Thyroid gland (tissue), 4 donors: ENCODE measurements around the gene SIL1.

Experiments
- POLR2A ChIP-seq, 2 donors: fragments of 450-650 bp; IDR thresholded peaks; one replicate each; pipeline ENCODE4 v1.6.1; 2017; ENCODE audit warnings: antibody characterized with exemption in 2 of 2, mild to moderate bottlenecking in 2 of 2, moderate library complexity in 1 of 2
- TF ChIP-seq, protein P1 (sequence below), 6 experiments: fragments of 200-600 bp in 3 of 6; fragments of 450-650 bp in 3 of 6; sonication (generic) in 3 of 6; IDR thresholded peaks; one replicate each; pipeline ENCODE4 v1.5.1; 2016 to 2019; ENCODE audit warnings: antibody characterized with exemption in 6 of 6, mild to moderate bottlenecking in 2 of 6, inconsistent platforms in 1 of 6, moderate library complexity in 1 of 6

DNA sequence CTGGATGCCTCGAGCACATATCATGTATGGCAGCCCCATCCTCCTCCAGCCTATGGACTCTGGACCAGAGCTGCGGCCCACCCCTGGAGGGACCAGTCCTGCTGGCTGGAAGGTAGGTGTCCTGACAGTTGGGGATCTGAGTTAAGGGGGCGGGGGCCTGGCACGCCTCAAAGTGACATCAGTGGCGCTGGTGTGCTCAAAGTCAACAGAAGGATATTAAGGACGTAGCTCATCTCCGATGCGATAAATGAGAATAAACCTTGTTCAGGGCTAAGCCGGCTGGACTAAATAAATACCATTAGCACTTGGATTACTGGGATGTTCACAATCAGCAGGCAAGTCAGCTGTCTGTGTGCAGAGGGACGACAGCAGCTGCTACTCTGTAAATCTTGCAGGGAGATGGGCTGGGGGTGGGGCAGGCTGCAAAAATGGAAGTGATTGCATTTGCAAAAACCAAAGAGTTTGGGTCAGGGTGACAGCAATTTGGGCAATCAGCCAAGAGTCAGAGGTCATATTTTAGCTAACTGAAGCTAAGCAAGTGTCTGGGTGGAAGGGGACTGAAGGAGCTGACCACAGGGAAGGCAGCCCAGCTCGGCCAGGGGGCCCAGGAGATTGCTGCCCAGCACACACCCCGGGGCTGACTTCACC, 243.0 kb downstream of the SIL1 start:
- no peak for TF ChIP-seq POLR2A (IDR thresholded peaks at IDR 0.05)
- TF ChIP-seq, protein P1, sequence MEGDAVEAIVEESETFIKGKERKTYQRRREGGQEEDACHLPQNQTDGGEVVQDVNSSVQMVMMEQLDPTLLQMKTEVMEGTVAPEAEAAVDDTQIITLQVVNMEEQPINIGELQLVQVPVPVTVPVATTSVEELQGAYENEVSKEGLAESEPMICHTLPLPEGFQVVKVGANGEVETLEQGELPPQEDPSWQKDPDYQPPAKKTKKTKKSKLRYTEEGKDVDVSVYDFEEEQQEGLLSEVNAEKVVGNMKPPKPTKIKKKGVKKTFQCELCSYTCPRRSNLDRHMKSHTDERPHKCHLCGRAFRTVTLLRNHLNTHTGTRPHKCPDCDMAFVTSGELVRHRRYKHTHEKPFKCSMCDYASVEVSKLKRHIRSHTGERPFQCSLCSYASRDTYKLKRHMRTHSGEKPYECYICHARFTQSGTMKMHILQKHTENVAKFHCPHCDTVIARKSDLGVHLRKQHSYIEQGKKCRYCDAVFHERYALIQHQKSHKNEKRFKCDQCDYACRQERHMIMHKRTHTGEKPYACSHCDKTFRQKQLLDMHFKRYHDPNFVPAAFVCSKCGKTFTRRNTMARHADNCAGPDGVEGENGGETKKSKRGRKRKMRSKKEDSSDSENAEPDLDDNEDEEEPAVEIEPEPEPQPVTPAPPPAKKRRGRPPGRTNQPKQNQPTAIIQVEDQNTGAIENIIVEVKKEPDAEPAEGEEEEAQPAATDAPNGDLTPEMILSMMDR (IDR thresholded peaks at IDR 0.05): no peak
